ENCODE data around the gene ADAT1.

- no peak for TF ChIP-seq HDAC6 (IDR thresholded peaks at IDR 0.05; ENCODE audit: low read depth, low read length)
- no peak for TF ChIP-seq NFIB (CRISPR knock-in tag; IDR thresholded peaks at IDR 0.05; ENCODE audit: borderline replicate concordance)
- TF ChIP-seq, protein P1, sequence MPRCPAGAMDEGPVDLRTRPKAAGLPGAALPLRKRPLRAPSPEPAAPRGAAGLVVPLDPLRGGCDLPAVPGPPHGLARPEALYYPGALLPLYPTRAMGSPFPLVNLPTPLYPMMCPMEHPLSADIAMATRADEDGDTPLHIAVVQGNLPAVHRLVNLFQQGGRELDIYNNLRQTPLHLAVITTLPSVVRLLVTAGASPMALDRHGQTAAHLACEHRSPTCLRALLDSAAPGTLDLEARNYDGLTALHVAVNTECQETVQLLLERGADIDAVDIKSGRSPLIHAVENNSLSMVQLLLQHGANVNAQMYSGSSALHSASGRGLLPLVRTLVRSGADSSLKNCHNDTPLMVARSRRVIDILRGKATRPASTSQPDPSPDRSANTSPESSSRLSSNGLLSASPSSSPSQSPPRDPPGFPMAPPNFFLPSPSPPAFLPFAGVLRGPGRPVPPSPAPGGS (CRISPR knock-in tag; IDR thresholded peaks at IDR 0.05), result no peak
- TF ChIP-seq KLF16 (CRISPR knock-in tag; IDR thresholded peaks at IDR 0.05), result no peak
- TF ChIP-seq CEBPB (IDR thresholded peaks at IDR 0.05; ENCODE audit: borderline replicate concordance, low read depth, low read length), result no peak
- TF ChIP-seq JUND (CRISPR knock-in tag; IDR thresholded peaks at IDR 0.05), result no peak
These were observed 29.8 kb downstream of the ADAT1 start for GRCh38 chr16:75593308-75593707.
